ENCODE data around the gene PROCA1. TPM values are rescaled to one million over a fixed set of nuclear protein-coding genes. Genes with fewer than 3 reads are reported as not detected.

Gene PROCA1
- total and polyA plus RNA-seq, 2 of the 13 experiments (the other 11 are each of a cell fraction or from before 2014, with no cell fraction given) = 0.73 to 1.5 TPM

GRCh38 chr17:28726226-28726626 lies 14.5 kb upstream of the PROCA1 start, which contains the start of gene TLCD1 (continued):
- no peak for TF ChIP-seq ZNF773 (CRISPR knock-in tag; IDR thresholded peaks at IDR 0.05; ENCODE audit: borderline replicate concordance)
- TF ChIP-seq NR2C2 (CRISPR knock-in tag; IDR thresholded peaks at IDR 0.05; ENCODE audit: borderline replicate concordance) = 0 out of 2 replicates have a peak, but pooled peaks have one; percentile 21
- TF ChIP-seq BRCA1 (CRISPR knock-in tag; IDR thresholded peaks at IDR 0.05) = no peak
- 0 out of 2 replicates have a peak, but pooled peaks have one; percentile 0 for TF ChIP-seq ZSCAN25 (CRISPR knock-in tag; IDR thresholded peaks at IDR 0.05)
- TF ChIP-seq PHF8 (CRISPR knock-in tag; IDR thresholded peaks at IDR 0.05) = 0 out of 2 replicates have a peak, but pooled peaks have one; percentile 33
- TF ChIP-seq, protein P1, sequence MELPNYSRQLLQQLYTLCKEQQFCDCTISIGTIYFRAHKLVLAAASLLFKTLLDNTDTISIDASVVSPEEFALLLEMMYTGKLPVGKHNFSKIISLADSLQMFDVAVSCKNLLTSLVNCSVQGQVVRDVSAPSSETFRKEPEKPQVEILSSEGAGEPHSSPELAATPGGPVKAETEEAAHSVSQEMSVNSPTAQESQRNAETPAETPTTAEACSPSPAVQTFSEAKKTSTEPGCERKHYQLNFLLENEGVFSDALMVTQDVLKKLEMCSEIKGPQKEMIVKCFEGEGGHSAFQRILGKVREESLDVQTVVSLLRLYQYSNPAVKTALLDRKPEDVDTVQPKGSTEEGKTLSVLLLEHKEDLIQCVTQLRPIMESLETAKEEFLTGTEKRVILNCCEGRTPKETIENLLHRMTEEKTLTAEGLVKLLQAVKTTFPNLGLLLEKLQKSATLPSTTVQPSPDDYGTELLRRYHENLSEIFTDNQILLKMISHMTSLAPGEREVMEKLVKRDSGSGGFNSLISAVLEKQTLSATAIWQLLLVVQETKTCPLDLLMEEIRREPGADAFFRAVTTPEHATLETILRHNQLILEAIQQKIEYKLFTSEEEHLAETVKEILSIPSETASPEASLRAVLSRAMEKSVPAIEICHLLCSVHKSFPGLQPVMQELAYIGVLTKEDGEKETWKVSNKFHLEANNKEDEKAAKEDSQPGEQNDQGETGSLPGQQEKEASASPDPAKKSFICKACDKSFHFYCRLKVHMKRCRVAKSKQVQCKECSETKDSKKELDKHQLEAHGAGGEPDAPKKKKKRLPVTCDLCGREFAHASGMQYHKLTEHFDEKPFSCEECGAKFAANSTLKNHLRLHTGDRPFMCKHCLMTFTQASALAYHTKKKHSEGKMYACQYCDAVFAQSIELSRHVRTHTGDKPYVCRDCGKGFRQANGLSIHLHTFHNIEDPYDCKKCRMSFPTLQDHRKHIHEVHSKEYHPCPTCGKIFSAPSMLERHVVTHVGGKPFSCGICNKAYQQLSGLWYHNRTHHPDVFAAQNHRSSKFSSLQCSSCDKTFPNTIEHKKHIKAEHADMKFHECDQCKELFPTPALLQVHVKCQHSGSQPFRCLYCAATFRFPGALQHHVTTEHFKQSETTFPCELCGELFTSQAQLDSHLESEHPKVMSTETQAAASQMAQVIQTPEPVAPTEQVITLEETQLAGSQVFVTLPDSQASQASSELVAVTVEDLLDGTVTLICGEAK (IDR thresholded peaks at IDR 0.05) = no peak
- TF ChIP-seq, protein P1 (CRISPR knock-in tag; IDR thresholded peaks at IDR 0.05) = no peak
- peak; percentile 2; the same call in 1 of the 2 replicates for TF ChIP-seq HDAC1 (CRISPR knock-in tag; IDR thresholded peaks at IDR 0.05)
- no peak for TF ChIP-seq ZNF441 (CRISPR knock-in tag; IDR thresholded peaks at IDR 0.05; ENCODE audit: borderline replicate concordance)
- TF ChIP-seq, protein P2, sequence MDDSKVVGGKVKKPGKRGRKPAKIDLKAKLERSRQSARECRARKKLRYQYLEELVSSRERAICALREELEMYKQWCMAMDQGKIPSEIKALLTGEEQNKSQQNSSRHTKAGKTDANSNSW (CRISPR knock-in tag; IDR thresholded peaks at IDR 0.05; ENCODE audit: borderline replicate concordance) = peak; percentile 21; the same call in 1 of the 2 replicates

Measured in HepG2 (cell line).